ENCODE data around the gene TNFSF4.

Gene TNFSF4, protein sequence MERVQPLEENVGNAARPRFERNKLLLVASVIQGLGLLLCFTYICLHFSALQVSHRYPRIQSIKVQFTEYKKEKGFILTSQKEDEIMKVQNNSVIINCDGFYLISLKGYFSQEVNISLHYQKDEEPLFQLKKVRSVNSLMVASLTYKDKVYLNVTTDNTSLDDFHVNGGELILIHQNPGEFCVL

DNA sequence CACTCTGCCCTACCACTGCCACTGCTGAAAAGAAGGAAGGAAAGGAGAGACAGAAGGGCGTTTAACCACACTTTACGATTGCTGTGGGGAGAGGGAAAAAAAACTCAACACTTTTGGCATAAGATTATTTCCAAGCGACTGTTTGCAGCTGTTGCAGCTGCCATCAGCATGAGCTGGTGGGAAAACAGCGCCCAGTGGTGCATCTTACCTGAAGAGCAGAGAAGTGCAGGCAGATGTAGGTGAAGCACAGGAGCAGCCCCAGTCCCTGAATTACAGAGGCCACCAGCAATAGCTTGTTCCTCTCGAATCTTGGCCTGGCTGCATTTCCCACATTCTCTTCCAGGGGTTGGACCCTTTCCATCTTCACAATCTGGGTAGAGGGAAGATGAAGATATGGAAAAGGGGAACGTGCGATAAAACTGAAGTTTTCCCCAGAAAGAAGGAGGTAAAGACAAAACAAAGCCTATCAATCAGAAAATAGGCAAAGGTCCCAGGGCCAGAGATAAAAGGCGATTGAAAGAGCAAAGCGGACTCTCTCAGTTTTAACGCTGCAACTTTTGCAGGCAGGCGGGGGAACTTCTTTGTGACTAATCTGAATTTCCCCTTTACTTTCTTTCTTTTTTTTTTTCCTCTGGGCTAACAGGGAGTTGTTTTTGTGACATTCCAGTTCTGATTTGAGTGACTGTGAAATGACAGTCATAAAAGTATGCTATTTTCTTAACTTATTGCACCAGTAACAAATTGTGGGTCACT lies at the start of gene TNFSF4:
TNFSF4 (minus strand) TSS at position 516 of the 753 bp plus-strand sequence; CDS start at position 361, 155 bp downstream.
- TF ChIP-seq, protein P1, sequence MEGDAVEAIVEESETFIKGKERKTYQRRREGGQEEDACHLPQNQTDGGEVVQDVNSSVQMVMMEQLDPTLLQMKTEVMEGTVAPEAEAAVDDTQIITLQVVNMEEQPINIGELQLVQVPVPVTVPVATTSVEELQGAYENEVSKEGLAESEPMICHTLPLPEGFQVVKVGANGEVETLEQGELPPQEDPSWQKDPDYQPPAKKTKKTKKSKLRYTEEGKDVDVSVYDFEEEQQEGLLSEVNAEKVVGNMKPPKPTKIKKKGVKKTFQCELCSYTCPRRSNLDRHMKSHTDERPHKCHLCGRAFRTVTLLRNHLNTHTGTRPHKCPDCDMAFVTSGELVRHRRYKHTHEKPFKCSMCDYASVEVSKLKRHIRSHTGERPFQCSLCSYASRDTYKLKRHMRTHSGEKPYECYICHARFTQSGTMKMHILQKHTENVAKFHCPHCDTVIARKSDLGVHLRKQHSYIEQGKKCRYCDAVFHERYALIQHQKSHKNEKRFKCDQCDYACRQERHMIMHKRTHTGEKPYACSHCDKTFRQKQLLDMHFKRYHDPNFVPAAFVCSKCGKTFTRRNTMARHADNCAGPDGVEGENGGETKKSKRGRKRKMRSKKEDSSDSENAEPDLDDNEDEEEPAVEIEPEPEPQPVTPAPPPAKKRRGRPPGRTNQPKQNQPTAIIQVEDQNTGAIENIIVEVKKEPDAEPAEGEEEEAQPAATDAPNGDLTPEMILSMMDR (IDR thresholded peaks at IDR 0.05) = no peak
- Mint-ChIP-seq H3K27me3 (ENCODE audit: low read depth, poor library complexity) (peaks cover 8% of the 10 kb centered on the region), H3K4me3 (no peak within 1 kb of the TSS), H3K9me3 (no peaks in the 10 kb centered on the region), H3K27ac (peak within 1 kb of the TSS; percentile 31), H3K36me3 (ENCODE audit: low read depth) (no peaks in the 10 kb centered on the region), H3K4me1 (peaks cover 7% of the 10 kb centered on the region)
- no peak for DNase-seq

DNA sequence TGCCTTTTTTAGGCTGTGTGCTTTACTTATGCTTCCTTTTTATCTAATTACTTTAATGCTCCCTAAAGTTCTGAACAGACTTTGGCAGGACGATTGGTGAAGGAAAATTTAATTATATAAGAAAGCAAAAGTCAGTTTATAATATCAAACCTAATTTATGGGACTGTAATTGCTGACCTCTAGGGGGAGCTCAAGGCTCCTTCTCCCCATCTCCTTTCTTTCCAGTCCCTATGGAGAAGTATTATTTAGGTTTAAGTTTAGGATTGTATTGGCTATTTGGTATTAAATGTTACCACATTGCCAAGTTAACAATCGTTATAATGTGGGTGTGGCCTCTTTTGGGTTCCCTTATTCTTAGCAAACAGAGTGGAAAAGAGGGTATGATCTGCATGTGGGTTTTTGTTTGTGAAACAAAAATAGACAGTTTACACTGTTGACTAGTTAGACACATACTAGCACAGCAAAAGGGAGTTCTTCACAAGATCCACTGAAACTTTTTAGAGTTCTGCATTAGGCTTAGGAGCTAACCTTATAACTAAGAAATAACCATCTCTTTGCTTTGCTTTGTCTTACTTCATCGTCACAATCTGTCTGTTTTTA lies 48.2 kb upstream of the TNFSF4 start:
- TF ChIP-seq, protein P1 (IDR thresholded peaks at IDR 0.05) = peak; percentile 78
- DNase-seq = peak; percentile 4
- H3K9me3 Mint-ChIP-seq = peaks cover 9% of the 10 kb centered on the region

DNA sequence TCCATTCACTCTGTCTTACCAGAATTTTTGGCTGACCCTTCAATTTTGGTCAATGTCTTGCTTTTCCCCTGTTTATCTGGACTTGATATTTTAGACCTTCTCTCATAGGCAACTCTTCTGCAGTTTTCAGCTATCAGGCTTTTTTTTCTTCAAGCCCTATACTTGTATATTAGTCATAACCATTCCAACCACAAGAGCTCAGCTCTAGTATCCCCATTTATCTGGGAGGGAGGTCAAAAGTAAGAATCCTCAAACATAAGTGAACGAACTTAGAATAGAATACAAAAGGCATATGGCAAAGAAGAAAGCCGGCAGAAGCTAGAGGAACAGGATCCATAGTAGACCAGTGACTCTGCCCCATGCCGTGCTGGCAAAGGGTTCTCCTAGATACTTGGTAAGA lies 45.9 kb upstream of the TNFSF4 start:
- no peak for DNase-seq
- Mint-ChIP-seq H3K27ac (no peak overlapping the region), H3K27me3 (ENCODE audit: low read depth, poor library complexity) (peaks cover 1% of the 10 kb centered on the region), H3K9me3 (no peaks in the 10 kb centered on the region), H3K36me3 (ENCODE audit: low read depth) (no peaks in the 10 kb centered on the region), H3K4me3 (no peak overlapping the region), H3K4me1 (no peaks in the 10 kb centered on the region)
- TF ChIP-seq, protein P1 (IDR thresholded peaks at IDR 0.05) = no peak

More for the DNA sequence above, 48.2 kb upstream of the TNFSF4 start:
- Mint-ChIP-seq H3K36me3 (ENCODE audit: low read depth) (no peaks in the 10 kb centered on the region), H3K27me3 (ENCODE audit: low read depth, poor library complexity) (peaks cover 3% of the 10 kb centered on the region), H3K4me1 (no peaks in the 10 kb centered on the region), H3K27ac (no peak overlapping the region), H3K4me3 (no peak overlapping the region)

DNA sequence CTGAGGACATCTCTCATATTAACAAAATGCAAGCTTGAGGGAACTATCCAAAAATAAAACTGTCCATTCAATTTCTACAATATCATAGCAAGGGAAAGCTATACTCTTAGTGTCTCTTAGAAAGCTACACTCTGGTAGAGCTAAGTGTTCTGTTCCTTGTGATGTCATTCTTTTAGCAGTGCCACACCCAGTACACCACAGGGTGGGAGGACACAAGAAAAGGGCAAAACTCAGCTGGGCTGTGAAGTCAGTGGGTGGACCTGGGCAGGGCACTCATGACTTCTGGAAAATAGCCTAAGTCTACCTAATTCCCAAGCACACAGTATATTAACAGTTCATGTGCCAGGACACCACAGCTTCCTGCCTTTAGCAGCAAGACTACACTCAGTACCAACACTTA lies 42.2 kb upstream of the TNFSF4 start:
- TF ChIP-seq, protein P1 (IDR thresholded peaks at IDR 0.05) = no peak
- no peaks in the 10 kb centered on the region for H3K27me3 Mint-ChIP-seq (ENCODE audit: low read depth, poor library complexity)

DNA sequence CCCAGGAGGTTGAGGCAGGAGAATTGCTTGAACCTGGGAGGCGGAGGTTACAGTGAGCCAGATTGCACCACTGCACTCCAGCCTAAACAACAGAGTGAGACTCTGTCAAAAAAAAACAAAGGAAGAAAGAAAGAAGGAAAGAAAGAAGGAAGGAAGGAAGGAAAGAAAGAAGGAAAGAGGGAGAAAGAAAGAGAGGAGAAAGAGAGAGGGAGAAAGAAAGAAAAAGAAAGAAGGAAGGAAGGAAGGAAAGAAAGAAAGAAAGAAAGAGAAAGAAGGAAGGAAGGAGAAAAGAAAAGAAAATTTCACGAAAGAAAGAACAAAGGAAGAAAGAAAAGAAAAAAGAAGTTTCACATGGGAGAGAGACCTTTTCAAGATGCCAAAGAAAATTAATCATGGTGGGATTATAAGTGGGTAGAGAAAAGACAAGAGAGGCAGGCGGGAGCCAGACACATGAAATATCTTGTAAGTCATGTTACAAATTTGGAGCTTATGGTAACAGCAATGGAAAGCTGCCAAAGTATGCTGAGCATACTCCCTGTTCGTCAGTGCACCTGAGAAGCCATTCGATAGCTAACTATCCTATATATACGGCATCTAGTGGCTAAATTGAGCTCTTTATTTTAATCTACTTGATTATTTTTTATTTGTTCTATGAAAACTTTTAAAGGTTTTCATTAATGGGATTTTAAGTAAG lies 41.3 kb upstream of the TNFSF4 start:
- H3K27ac Mint-ChIP-seq = no peak overlapping the region
- no peaks in the 10 kb centered on the region for H3K4me1 Mint-ChIP-seq
- TF ChIP-seq, protein P1 (IDR thresholded peaks at IDR 0.05) = no peak
- H3K36me3 Mint-ChIP-seq (ENCODE audit: low read depth) = no peaks in the 10 kb centered on the region
- H3K9me3 Mint-ChIP-seq = peaks cover 5% of the 10 kb centered on the region
- no peak overlapping the region for H3K4me3 Mint-ChIP-seq
- no peak for DNase-seq
- H3K27me3 Mint-ChIP-seq (ENCODE audit: low read depth, poor library complexity) = no peaks in the 10 kb centered on the region

More for the DNA sequence above, 42.2 kb upstream of the TNFSF4 start:
- Mint-ChIP-seq H3K36me3 (ENCODE audit: low read depth) (no peaks in the 10 kb centered on the region), H3K9me3 (no peaks in the 10 kb centered on the region), H3K27ac (no peak overlapping the region), H3K4me1 (no peaks in the 10 kb centered on the region), H3K4me3 (no peak overlapping the region)
- no peak for DNase-seq
